Hepatocyte (in vitro differentiated cells): ENCODE results near the gene RPA3. TPM values are rescaled to one million over a fixed set of nuclear protein-coding genes. Genes with fewer than 3 reads are reported as not detected.

ENCODE experiments used
- DNase-seq: peaks from one replicate; pipeline ENCODE4 v3.0.0-alpha.2; 2016; ENCODE audit warnings: low spot score
- H2AFZ ChIP-seq: fragments of 200-600 bp; sonication (generic); 2 replicates; pipeline ENCODE4 v1.6.0; 2016; ENCODE audit warnings: antibody characterized with exemption, mild to moderate bottlenecking
- H3K27ac ChIP-seq: fragments of 200-600 bp; sonication (generic); 2 replicates; pipeline ENCODE4 v1.5.1; 2016; ENCODE audit warnings: mild to moderate bottlenecking
- H3K27me3 ChIP-seq: fragments of 200-600 bp; sonication (generic); 2 replicates; pipeline ENCODE4 v1.6.1; 2016
- H3K36me3 ChIP-seq: fragments of 200-600 bp; sonication (generic); replicated peaks from 2 replicates; pipeline ENCODE4 v1.5.1; 2016; ENCODE audit warnings: low read depth; ENCODE audit not compliant: insufficient read depth
- H3K4me1 ChIP-seq: fragments of 200-600 bp; sonication (generic); 2 replicates; pipeline ENCODE4 v1.5.1; 2016; ENCODE audit warnings: mild to moderate bottlenecking, moderate library complexity; ENCODE audit not compliant: insufficient read depth
- H3K4me2 ChIP-seq: fragments of 200-600 bp; sonication (generic); 2 replicates; pipeline ENCODE4 v1.6.0; 2016
- H3K4me3 ChIP-seq: fragments of 200-600 bp; sonication (generic); 2 replicates; pipeline ENCODE4 v1.5.1; 2016; ENCODE audit warnings: mild to moderate bottlenecking
- H3K79me2 ChIP-seq: fragments of 200-600 bp; sonication (generic); 2 replicates; pipeline ENCODE4 v1.6.0; 2017; ENCODE audit warnings: mild to moderate bottlenecking
- H3K9me2 ChIP-seq: fragments of 200-600 bp; sonication (generic); replicated peaks from 2 replicates; pipeline ENCODE4 v1.6.0; 2017; ENCODE audit warnings: mild to moderate bottlenecking; ENCODE audit not compliant: insufficient read depth
- H3K9me3 ChIP-seq: fragments of 200-600 bp; sonication (generic); 2 replicates; pipeline ENCODE4 v1.5.1; 2016; ENCODE audit warnings: low read depth, mild to moderate bottlenecking
- H4K20me1 ChIP-seq: fragments of 200-600 bp; sonication (generic); 2 replicates; pipeline ENCODE4 v1.6.0; 2016; ENCODE audit warnings: mild to moderate bottlenecking; ENCODE audit not compliant: insufficient read depth, poor library complexity, severe bottlenecking
- CTCF ChIP-seq: fragments of 200-600 bp; sonication (generic); IDR thresholded peaks from 2 replicates; pipeline ENCODE4 v1.5.1; 2016; ENCODE audit warnings: antibody characterized with exemption, mild to moderate bottlenecking; ENCODE audit not compliant: poor library complexity
- EZH2 ChIP-seq: fragments of 200-600 bp; sonication (generic); IDR thresholded peaks from 2 replicates; pipeline ENCODE4 v1.6.1; 2016; ENCODE audit warnings: antibody characterized with exemption, mild to moderate bottlenecking, borderline replicate concordance
- EZH2phosphoT487 ChIP-seq: fragments of 200-600 bp; sonication (generic); IDR thresholded peaks from one replicate; pipeline ENCODE4 v1.6.1; 2018; ENCODE audit warnings: antibody characterized with exemption, mild to moderate bottlenecking, low read depth, moderate library complexity; ENCODE audit not compliant: unreplicated experiment, severe bottlenecking
- WGBS: methylation state at CpG from one replicate; pipeline ENCODE4 v1.1.6; 2016; ENCODE audit warnings: low lambda C conversion rate; ENCODE audit errors: missing lambda C conversion rate; 5-methylcytosine and 5-hydroxymethylcytosine counted together
- polyA plus RNA-seq: library from polyadenylated mRNA; unstranded; fragments of >200 nt; fragmentation: Nextera tagmentation; extraction: Ambion mirVana; gene quantifications from 2 replicates; pipeline ENCODE4 v1.2.1, GENCODE V29; 2016
- total RNA-seq: library from RNA; depleted of rRNA; stranded (reverse); fragments of >200 nt; gene quantifications from 2 replicates; pipeline ENCODE4 v1.2.3, GENCODE V29; 2014

RPA3 gene
- total and polyA plus RNA-seq, 2 experiments from 2014 or later = 17.3 to 38.2 TPM

GRCh38 chr7:7607010-7607409 is 111.4 kb downstream of the RPA3 start:
- no peaks in the 10 kb centered on the region for H3K9me2 ChIP-seq
- no peak overlapping the region for H3K27ac ChIP-seq
- no peak for DNase-seq
- no peak for TF ChIP-seq EZH2
- no peak for TF ChIP-seq EZH2phosphoT487
- TF ChIP-seq CTCF = no peak
- no peaks in the 10 kb centered on the region for H3K79me2 ChIP-seq
- no peaks in the 10 kb centered on the region for H3K36me3 ChIP-seq
- H3K4me3 ChIP-seq = no peak overlapping the region
- H3K9me3 ChIP-seq = no peaks in the 10 kb centered on the region
- H2AFZ ChIP-seq = no peak overlapping the region
- H3K4me1 ChIP-seq = no peaks in the 10 kb centered on the region
- H3K27me3 ChIP-seq = no peaks in the 10 kb centered on the region
- H4K20me1 ChIP-seq = no peaks in the 10 kb centered on the region
- 71% methylated on average over 3 of the region's 3 CpGs for WGBS
- no peak overlapping the region for H3K4me2 ChIP-seq

- H3K79me2 ChIP-seq = no peaks in the 10 kb centered on the region
- no peaks in the 10 kb centered on the region for H3K4me1 ChIP-seq
- no peak for DNase-seq
- 95% methylated on average over 5 of the region's 5 CpGs for WGBS
- H3K27ac ChIP-seq = no peak overlapping the region
- no peak overlapping the region for H2AFZ ChIP-seq
- no peaks in the 10 kb centered on the region for H3K36me3 ChIP-seq
- TF ChIP-seq EZH2phosphoT487 = no peak
- no peak for TF ChIP-seq EZH2
- no peak for TF ChIP-seq CTCF
- H3K27me3 ChIP-seq = no peaks in the 10 kb centered on the region
- H4K20me1 ChIP-seq = no peaks in the 10 kb centered on the region
- no peaks in the 10 kb centered on the region for H3K9me2 ChIP-seq
- H3K4me3 ChIP-seq = no peak overlapping the region
- H3K4me2 ChIP-seq = no peak overlapping the region
- H3K9me3 ChIP-seq = no peaks in the 10 kb centered on the region
Measured at GRCh38 chr7:7596176-7596575, 122.2 kb downstream of the RPA3 start.

GRCh38 chr7:7595451-7595850 is 123.0 kb downstream of the RPA3 start:
- Histone ChIP-seq H4K20me1 (no peaks in the 10 kb centered on the region), H3K4me3 (no peak overlapping the region), H3K27me3 (no peaks in the 10 kb centered on the region), H3K9me3 (no peaks in the 10 kb centered on the region), H3K9me2 (no peaks in the 10 kb centered on the region), H3K79me2 (no peaks in the 10 kb centered on the region), H3K4me1 (no peaks in the 10 kb centered on the region), H2AFZ (no peak overlapping the region), H3K36me3 (no peaks in the 10 kb centered on the region), H3K27ac (no peak overlapping the region), H3K4me2 (no peak overlapping the region)
- WGBS = 79% methylated on average over 1 of the region's 1 CpG
- TF ChIP-seq EZH2phosphoT487 = no peak
- TF ChIP-seq CTCF = peak; percentile 52
- TF ChIP-seq EZH2 = no peak
- DNase-seq = peak; percentile 13

Other genes with a start within 250 kb of the RPA3 start
- gene COL28A1, start 182.7 kb downstream of the RPA3 start, total RNA-seq = 0.47 and 1.1 TPM in 2 replicates
- 0.28 and 0.32 TPM in 2 replicates for gene COL28A1, start 182.7 kb downstream of the RPA3 start, polyA plus RNA-seq
- gene MIOS, start 151.7 kb downstream of the RPA3 start, total RNA-seq = 48.0 and 50.8 TPM in 2 replicates
- gene MIOS, start 151.7 kb downstream of the RPA3 start, polyA plus RNA-seq = 22.9 and 24.0 TPM in 2 replicates
- 21.9 and 29.0 TPM in 2 replicates for gene UMAD1, start 77.9 kb downstream of the RPA3 start, total RNA-seq
- gene UMAD1, start 77.9 kb downstream of the RPA3 start, polyA plus RNA-seq = 15.7 and 19.9 TPM in 2 replicates